Erythroblast (primary cell): Measurements from ENCODE around the gene ISG15.

Source experiments
- GATA1 ChIP-seq: IDR thresholded peaks from 2 replicates; pipeline ENCODE4 v1.6.1; 2011; ENCODE audit warnings: low read depth, mild to moderate bottlenecking, control low read depth, low read length, moderate library complexity
- POLR2A ChIP-seq: IDR thresholded peaks from 2 replicates; pipeline ENCODE4 v1.6.1; 2011; ENCODE audit warnings: mild to moderate bottlenecking, low read length

DNA sequence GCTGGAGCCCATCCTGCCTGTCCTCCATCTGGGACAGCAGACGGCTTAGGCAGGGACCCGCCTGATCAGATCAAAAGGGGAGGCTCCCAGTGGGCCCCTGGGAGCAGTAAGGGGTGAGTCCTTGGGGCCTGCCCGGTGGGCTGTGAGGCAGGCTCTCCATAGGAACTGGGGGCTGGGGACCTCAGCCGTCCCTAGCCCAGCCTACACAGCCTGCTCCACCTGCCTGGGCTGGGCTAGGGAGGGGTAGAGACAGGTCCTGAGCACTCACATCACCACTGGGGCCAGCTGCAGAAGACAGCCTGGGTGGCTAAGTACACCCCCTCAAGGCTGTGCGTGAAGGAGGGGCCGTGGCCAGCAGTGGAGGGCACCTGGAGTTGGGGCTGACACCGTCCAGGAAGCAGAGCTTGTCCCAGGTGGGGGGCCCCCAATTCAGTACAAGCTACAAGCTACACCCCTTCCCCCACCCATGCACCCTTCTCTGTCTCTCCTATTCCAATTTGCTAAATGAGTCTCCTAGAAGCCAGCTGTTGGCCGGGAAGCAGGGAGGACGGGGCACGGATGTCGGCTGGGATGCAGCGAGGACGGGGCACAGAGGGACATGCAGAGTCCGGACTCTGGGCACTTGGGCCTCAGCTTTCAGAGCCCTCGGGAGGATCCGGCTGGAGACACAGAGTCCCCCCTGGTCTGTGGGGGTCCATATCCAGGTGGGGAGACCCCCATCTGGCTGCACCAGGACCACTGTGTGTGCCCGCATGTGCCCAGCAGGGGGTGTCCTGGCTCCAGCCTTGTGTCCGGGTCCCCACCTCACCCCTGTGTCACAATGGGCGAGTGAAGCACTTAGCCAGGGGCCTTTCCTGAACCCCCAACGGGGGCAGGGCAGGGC is 1.7 kb downstream of the ISG15 start:
- no peak for TF ChIP-seq POLR2A
- TF ChIP-seq GATA1: no peak
